Esophagus muscularis mucosa (tissue), 4 donors: ENCODE measurements around the gene ZBTB44.

Source experiments
- EP300 ChIP-seq: sonication (generic); formaldehyde crosslinking; IDR thresholded peaks from one replicate; pipeline ENCODE4 v1.6.1; 2017; ENCODE audit warnings: antibody characterized with exemption
- POLR2A ChIP-seq: fragments of 450-650 bp; IDR thresholded peaks from one replicate; pipeline ENCODE4 v1.6.1; 2017; ENCODE audit warnings: antibody characterized with exemption, moderate library complexity, mild to moderate bottlenecking, low read depth
- POLR2AphosphoS5 ChIP-seq, 2 donors: sonication (generic); formaldehyde crosslinking; IDR thresholded peaks; one replicate each; pipeline ENCODE4 v1.6.1; 2017; ENCODE audit warnings: antibody characterized with exemption in 2 of 2
- TF ChIP-seq, protein P1 (sequence below), 3 experiments: fragments of 200-600 bp in 2 of 3; fragments of 450-650 bp in 1 of 3; sonication (generic) in 2 of 3; IDR thresholded peaks; one replicate each; pipeline ENCODE4 v1.5.1; 2017 to 2019; ENCODE audit warnings: antibody characterized with exemption in 3 of 3, mild to moderate bottlenecking in 2 of 3, moderate library complexity in 1 of 3

DNA sequence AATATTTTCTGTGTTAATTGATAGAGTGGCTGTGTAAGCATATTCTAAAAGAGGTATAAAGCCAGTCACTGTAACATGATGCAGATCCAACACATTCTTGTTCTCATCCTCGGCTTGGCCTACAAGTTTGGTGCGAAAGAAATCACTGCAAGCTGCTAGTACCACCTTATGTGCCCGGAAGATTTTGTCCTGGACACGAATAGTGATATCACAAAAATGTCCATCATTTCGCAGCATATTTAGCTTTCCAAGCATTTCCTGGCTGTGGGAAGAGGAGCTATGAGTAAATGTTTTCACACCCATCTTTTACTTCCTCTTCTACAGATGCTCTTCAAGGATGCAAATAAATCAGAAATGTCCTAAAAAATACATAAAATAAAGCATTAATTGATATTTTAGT, 53.1 kb downstream of the ZBTB44 start:
- TF ChIP-seq EP300, result no peak
- TF ChIP-seq, protein P1, sequence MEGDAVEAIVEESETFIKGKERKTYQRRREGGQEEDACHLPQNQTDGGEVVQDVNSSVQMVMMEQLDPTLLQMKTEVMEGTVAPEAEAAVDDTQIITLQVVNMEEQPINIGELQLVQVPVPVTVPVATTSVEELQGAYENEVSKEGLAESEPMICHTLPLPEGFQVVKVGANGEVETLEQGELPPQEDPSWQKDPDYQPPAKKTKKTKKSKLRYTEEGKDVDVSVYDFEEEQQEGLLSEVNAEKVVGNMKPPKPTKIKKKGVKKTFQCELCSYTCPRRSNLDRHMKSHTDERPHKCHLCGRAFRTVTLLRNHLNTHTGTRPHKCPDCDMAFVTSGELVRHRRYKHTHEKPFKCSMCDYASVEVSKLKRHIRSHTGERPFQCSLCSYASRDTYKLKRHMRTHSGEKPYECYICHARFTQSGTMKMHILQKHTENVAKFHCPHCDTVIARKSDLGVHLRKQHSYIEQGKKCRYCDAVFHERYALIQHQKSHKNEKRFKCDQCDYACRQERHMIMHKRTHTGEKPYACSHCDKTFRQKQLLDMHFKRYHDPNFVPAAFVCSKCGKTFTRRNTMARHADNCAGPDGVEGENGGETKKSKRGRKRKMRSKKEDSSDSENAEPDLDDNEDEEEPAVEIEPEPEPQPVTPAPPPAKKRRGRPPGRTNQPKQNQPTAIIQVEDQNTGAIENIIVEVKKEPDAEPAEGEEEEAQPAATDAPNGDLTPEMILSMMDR (IDR thresholded peaks at IDR 0.05), result no peak
- no peak for TF ChIP-seq POLR2A
- TF ChIP-seq POLR2AphosphoS5 (IDR thresholded peaks at IDR 0.05), result no peak
